GM21423 (cell line): ENCODE measurements around the gene ASB5.
A peak's percentile ranks its signal among the peaks of the same experiment; 100 is the strongest.
"Not testable (repeated sequence)": the region's sequence is repeated elsewhere in the genome, so short reads cannot be mapped to it uniquely, and the experiment has no call there.

Experiments
- ATAC-seq: cut with Tn5 transposase; IDR thresholded peaks from one replicate; pipeline ENCODE4 v1.9.1; 2021; ENCODE audit warnings: mild to moderate bottlenecking, moderate library complexity; ENCODE audit not compliant: unreplicated experiment

Gene ASB5

GRCh38 chr4:176268963-176269362, at the start of gene ASB5:
Gene ASB5 (minus strand): TSS chr4:176269222. CDS start chr4:176269108, 114 bp downstream.
- ATAC-seq = no peak

GRCh38 chr4:176313596-176314336, 44.7 kb upstream of the ASB5 start:
- no peak for ATAC-seq

DNA sequence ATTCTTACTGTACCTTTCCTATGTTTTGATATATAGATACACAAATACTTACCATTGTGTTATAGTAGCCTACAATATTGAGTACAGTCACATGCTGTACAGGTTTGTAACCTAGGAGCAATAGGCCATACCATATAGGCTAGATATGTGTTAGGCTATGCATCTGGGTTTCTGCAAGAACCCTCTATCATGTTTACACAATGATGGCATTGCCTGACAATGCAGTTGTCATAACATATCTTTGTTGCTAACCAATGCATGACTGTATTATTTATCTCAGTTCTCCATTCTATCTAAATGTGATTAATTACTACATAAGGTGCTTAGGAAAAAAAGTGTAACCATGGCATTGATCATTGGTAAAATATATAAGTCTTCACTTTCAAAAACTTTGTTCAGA, 40.8 kb upstream of the ASB5 start:
- ATAC-seq = no peak

GRCh38 chr4:176309046-176309445, 40.0 kb upstream of the ASB5 start:
- ATAC-seq = peak; percentile 100

DNA sequence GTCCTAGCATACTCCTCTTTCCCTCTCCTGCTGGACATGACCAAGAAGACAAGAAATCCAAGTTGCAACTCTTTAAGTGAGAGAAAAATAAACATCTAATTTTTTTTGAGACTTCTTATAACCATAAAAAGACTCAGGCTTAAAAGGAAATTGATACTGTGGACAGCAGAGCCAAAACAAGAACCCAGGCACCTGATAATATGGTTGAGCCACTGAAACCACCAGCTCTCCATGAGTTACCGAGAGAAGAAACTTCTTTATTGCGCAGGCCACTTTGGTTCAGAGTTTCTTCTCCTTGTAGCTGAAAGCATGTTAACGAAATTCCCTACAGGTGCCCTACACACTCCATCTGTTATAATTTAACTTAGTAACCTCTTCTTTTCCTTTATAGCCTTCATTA, 39.4 kb upstream of the ASB5 start:
- ATAC-seq = peak; percentile 50

DNA sequence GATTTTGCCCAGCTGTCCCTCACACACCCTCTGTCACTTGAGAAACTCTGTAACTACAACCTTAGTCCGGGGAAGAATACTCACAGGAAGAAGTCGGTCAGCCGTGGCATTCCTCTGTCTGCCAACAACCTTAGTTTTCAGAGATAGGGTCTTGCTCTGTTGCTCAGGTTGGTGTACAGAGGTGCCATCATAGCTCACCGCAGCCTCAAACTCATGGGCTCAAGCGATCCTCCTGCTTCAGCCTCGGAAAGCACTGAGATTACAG, 38.6 kb upstream of the ASB5 start:
- ATAC-seq = no peak

- no peak for ATAC-seq
Measured at GRCh38 chr4:176306837-176307665, 38.0 kb upstream of the ASB5 start.

GRCh38 chr4:176303938-176304337, 34.9 kb upstream of the ASB5 start:
- ATAC-seq = no peak

GRCh38 chr4:176302283-176303275, 33.6 kb upstream of the ASB5 start:
- ATAC-seq = no peak

- no peak for ATAC-seq
Measured at GRCh38 chr4:176300565-176300964, 31.5 kb upstream of the ASB5 start.

DNA sequence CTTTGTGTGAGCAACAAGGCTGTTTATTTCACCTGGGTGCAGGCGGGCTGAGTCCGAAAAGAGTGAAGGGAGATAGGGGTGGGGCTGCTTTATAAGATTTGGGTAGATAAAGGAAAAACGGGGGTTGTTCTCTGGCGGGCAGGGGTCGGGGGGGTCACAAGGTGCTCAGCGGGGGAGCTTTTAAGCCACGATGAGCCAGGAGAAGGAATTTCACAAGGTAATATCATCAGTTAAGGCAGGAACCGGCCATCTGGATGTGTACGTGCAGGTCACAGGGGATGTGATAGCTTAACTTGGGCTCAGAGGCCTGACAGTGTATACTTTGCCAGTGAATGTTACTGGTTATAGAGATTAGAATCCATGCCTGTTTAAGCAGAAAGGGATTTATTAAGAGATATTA, 31.0 kb upstream of the ASB5 start:
- no peak for ATAC-seq

- ATAC-seq = no peak
Measured at GRCh38 chr4:176298664-176299063, 29.6 kb upstream of the ASB5 start.

GRCh38 chr4:176295907-176296306, 26.9 kb upstream of the ASB5 start:
- not testable (repeated sequence) for ATAC-seq

- no peak for ATAC-seq
Measured at GRCh38 chr4:176293660-176294059, 24.6 kb upstream of the ASB5 start.

GRCh38 chr4:176292920-176293319, 23.9 kb upstream of the ASB5 start:
- no peak for ATAC-seq

DNA sequence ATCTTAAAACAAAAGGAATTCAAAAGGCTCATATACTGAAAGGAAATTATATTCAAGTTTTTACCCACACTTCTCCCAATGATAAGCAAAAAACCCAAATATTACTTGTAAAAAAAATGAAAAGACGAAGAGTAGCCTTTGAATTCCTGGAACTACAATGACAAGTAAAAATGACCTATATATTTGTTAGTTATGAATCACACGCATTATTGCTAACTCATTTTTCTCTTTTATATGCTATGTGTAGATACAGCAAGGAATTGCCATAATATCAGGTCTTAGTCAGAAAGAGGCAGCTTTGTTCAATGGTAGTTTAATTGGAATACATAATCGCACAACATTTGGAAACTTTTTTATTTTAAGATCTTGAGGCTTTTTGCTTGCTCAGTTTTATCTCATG, 22.7 kb upstream of the ASB5 start:
- ATAC-seq = no peak

- no peak for ATAC-seq
Measured at GRCh38 chr4:176290520-176290919, 21.5 kb upstream of the ASB5 start.

DNA sequence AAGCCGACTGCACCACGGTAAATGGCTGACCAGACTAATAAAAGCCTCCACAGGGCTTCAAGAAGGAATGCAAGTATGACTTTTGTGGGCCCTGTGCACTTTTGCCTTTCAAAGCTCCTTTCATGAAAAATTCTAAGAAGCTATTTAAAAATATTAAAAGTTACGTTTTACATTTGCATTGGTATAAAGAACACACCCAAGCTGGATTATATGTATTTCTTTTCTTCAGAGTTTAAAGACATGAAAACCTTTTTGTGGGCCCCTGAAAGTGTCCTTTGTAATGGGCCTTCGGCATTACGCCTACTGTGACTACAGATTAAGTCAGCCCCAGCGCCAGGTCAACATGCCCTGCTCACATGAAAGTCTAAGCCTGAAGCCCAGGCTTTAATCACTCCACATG, 20.5 kb upstream of the ASB5 start:
- ATAC-seq = no peak

DNA sequence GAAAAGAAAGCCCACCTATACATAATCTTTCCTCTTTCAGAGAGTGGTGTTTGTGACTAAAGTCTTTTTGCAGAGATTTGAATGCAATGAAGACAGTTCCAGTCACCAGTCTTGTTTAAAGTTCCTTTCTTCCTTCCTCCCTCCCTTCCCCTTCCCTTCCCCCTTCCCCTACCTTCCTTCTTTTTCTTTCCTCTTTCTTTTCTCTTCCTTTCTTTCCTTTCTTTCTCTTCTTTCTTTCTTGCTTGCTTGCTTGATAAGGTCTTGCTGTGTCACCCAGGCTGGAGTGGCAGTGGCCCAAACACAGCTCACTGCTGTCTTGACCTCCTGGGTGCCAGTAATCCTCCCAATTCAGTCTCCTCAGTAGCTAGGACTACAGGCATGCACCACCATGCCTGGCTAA, 19.0 kb upstream of the ASB5 start:
- no peak for ATAC-seq

- ATAC-seq = no peak
Measured at GRCh38 chr4:176287546-176287945, 18.5 kb upstream of the ASB5 start.

GRCh38 chr4:176286728-176287127, 17.7 kb upstream of the ASB5 start:
- no peak for ATAC-seq
